HL-60 (cell line): Measurements from ENCODE around the gene PDE3A.

Experiments
- GABPA ChIP-seq: IDR thresholded peaks from 2 replicates; pipeline ENCODE4 v1.6.1; 2012; ENCODE audit warnings: low read depth
- POLR2AphosphoS5 ChIP-seq: IDR thresholded peaks from 2 replicates; pipeline ENCODE4 v1.6.1; 2012; ENCODE audit warnings: low read depth
- TF ChIP-seq, protein P1 (sequence below): IDR thresholded peaks from one replicate; pipeline ENCODE4 v1.5.1; 2011; ENCODE audit warnings: low read length, control low read depth, inconsistent platforms; ENCODE audit not compliant: insufficient read depth
- TF ChIP-seq, protein P2 (sequence below): IDR thresholded peaks from 2 replicates; pipeline ENCODE4 v1.6.1; 2012; ENCODE audit warnings: low read depth; ENCODE audit not compliant: insufficient replicate concordance

DNA sequence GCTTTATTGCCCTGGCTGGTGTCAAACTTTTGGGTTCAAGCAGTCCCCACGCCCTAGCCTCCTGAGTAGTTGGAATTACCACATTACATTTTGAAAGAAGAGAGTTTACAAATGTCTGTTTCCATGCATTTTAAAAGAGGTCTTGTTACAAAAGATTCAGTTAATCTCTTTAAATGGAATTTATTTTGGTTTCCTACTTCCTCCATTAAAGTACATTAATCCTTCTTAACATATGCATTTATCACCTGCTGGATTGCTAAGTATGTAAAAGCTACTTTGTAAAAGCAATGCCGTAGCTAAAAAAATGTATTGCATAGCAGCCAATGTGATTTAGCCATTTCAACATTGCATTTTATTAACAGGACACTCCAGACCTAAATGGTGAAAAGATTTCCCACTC, 80.4 kb downstream of the PDE3A start:
- TF ChIP-seq, protein P1, sequence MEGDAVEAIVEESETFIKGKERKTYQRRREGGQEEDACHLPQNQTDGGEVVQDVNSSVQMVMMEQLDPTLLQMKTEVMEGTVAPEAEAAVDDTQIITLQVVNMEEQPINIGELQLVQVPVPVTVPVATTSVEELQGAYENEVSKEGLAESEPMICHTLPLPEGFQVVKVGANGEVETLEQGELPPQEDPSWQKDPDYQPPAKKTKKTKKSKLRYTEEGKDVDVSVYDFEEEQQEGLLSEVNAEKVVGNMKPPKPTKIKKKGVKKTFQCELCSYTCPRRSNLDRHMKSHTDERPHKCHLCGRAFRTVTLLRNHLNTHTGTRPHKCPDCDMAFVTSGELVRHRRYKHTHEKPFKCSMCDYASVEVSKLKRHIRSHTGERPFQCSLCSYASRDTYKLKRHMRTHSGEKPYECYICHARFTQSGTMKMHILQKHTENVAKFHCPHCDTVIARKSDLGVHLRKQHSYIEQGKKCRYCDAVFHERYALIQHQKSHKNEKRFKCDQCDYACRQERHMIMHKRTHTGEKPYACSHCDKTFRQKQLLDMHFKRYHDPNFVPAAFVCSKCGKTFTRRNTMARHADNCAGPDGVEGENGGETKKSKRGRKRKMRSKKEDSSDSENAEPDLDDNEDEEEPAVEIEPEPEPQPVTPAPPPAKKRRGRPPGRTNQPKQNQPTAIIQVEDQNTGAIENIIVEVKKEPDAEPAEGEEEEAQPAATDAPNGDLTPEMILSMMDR = no peak
- TF ChIP-seq, protein P2, sequence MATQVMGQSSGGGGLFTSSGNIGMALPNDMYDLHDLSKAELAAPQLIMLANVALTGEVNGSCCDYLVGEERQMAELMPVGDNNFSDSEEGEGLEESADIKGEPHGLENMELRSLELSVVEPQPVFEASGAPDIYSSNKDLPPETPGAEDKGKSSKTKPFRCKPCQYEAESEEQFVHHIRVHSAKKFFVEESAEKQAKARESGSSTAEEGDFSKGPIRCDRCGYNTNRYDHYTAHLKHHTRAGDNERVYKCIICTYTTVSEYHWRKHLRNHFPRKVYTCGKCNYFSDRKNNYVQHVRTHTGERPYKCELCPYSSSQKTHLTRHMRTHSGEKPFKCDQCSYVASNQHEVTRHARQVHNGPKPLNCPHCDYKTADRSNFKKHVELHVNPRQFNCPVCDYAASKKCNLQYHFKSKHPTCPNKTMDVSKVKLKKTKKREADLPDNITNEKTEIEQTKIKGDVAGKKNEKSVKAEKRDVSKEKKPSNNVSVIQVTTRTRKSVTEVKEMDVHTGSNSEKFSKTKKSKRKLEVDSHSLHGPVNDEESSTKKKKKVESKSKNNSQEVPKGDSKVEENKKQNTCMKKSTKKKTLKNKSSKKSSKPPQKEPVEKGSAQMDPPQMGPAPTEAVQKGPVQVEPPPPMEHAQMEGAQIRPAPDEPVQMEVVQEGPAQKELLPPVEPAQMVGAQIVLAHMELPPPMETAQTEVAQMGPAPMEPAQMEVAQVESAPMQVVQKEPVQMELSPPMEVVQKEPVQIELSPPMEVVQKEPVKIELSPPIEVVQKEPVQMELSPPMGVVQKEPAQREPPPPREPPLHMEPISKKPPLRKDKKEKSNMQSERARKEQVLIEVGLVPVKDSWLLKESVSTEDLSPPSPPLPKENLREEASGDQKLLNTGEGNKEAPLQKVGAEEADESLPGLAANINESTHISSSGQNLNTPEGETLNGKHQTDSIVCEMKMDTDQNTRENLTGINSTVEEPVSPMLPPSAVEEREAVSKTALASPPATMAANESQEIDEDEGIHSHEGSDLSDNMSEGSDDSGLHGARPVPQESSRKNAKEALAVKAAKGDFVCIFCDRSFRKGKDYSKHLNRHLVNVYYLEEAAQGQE = no peak
- TF ChIP-seq POLR2AphosphoS5 (no peak), GABPA (no peak)
